HepG2 (cell line): ENCODE measurements around the gene ZNF225. TPM values are rescaled to one million over a fixed set of nuclear protein-coding genes. Genes with fewer than 3 reads are reported as not detected.

ENCODE experiments used
- ARNT2 ChIP-seq: sonication (generic); formaldehyde crosslinking; IDR thresholded peaks from 2 replicates; pipeline ENCODE4 v1.8.0; 2022; ENCODE audit warnings: mild to moderate bottlenecking, low read depth, missing genetic modification reagents, moderate library complexity
- BORCS8-MEF2B ChIP-seq: sonication (generic); formaldehyde crosslinking; IDR thresholded peaks from 2 replicates; pipeline ENCODE4 v1.8.0; 2022; ENCODE audit warnings: mild to moderate bottlenecking, missing genetic modification reagents
- FOXK1 ChIP-seq: sonication (generic); formaldehyde crosslinking; IDR thresholded peaks from 2 replicates; pipeline ENCODE4 v1.4.0; 2020; ENCODE audit warnings: low read depth, missing genetic modification reagents, borderline replicate concordance
- HNRNPLL ChIP-seq: fragments of 200-400 bp; formaldehyde crosslinking; IDR thresholded peaks from 2 replicates; pipeline ENCODE4 v1.6.1; 2017; ENCODE audit warnings: mild to moderate bottlenecking, low read depth, low read length; ENCODE audit not compliant: poor library complexity, severe bottlenecking
- NR2F6 ChIP-seq, 2 experiments: IDR thresholded peaks; 2 replicates each; pipeline ENCODE4 v1.6.1; 2016; ENCODE audit warnings: antibody characterized with exemption in 1 of 2, mild to moderate bottlenecking in 1 of 2
- SETDB1 ChIP-seq: sonication (generic); formaldehyde crosslinking; IDR thresholded peaks from 2 replicates; pipeline ENCODE4 v1.5.1; 2020; ENCODE audit warnings: missing genetic modification reagents, mild to moderate bottlenecking, borderline replicate concordance
- YY1 ChIP-seq: IDR thresholded peaks from 2 replicates; pipeline ENCODE4 v1.6.1; 2011; ENCODE audit warnings: low read length, low read depth, moderate library complexity, mild to moderate bottlenecking; ENCODE audit not compliant: insufficient read depth, insufficient replicate concordance
- ZFP91 ChIP-seq: sonication (generic); formaldehyde crosslinking; IDR thresholded peaks from 2 replicates; pipeline ENCODE4 v1.9.0; 2022; ENCODE audit warnings: missing genetic modification reagents, mild to moderate bottlenecking, borderline replicate concordance
- ZNF619 ChIP-seq: sonication (generic); formaldehyde crosslinking; IDR thresholded peaks from 2 replicates; pipeline ENCODE4 v1.4.0; 2020; ENCODE audit warnings: mild to moderate bottlenecking, missing genetic modification reagents
- ZNF646 ChIP-seq: sonication (generic); formaldehyde crosslinking; IDR thresholded peaks from 2 replicates; pipeline ENCODE4 v1.9.0; 2021; ENCODE audit warnings: mild to moderate bottlenecking, missing genetic modification reagents
- ZNF839 ChIP-seq: sonication (generic); formaldehyde crosslinking; IDR thresholded peaks from 2 replicates; pipeline ENCODE4 v1.4.0; 2020; ENCODE audit warnings: missing genetic modification reagents, mild to moderate bottlenecking, borderline replicate concordance
- polyA plus RNA-seq, 8 experiments: library from polyadenylated mRNA; depleted of rRNA in 3 of 8; stranded (reverse) in 7 of 8; unstranded in 1 of 8; fragments of >200 nt; fragmentation: Illumina TruSeq in 4 of 8; extraction: Trizol in 4 of 8; gene quantifications; 2 replicates each; pipeline versions ENCODE4 v1.2.1 to v1.2.3, GENCODE V29; 2011 to 2016; ENCODE audit warnings: low read depth in 4 of 8, missing spikeins in 1 of 8, mixed read lengths in 1 of 8; ENCODE audit not compliant: insufficient read depth in 1 of 8
- total RNA-seq, 5 experiments: library from RNA; depleted of rRNA; stranded (reverse); fragments of >200 nt; fragmentation: Illumina TruSeq; extraction: Trizol; gene quantifications; 2 replicates each; pipeline ENCODE4 v1.2.3, GENCODE V29; 2016; ENCODE audit warnings: low read depth in 1 of 5
- TF ChIP-seq, protein P1 (sequence below): sonication (generic); formaldehyde crosslinking; IDR thresholded peaks from 2 replicates; pipeline ENCODE4 v1.8.0; 2022; ENCODE audit warnings: missing genetic modification reagents, mild to moderate bottlenecking, moderate library complexity, borderline replicate concordance
- TF ChIP-seq, protein P2 (sequence below): sonication (generic); formaldehyde crosslinking; IDR thresholded peaks from 2 replicates; pipeline ENCODE4 v1.8.0; 2022; ENCODE audit warnings: missing genetic modification reagents, mild to moderate bottlenecking, borderline replicate concordance
- TF ChIP-seq, protein P3 (sequence below): sonication (generic); formaldehyde crosslinking; IDR thresholded peaks from 2 replicates; pipeline ENCODE4 v1.9.0; 2022; ENCODE audit warnings: low read depth, missing genetic modification reagents

Gene ZNF225
- total and polyA plus RNA-seq, 2 of the 13 experiments (the other 11 are each of a cell fraction or from before 2014, with no cell fraction given): 0.87 to 3.3 TPM

- TF ChIP-seq ZFP91 (CRISPR knock-in tag) (peak; percentile 66; the same call in 1 of the 2 replicates), NR2F6 (IDR thresholded peaks at IDR 0.05) (no peak), NR2F6 (CRISPR knock-in tag; IDR thresholded peaks at IDR 0.05) (peak; percentile 54; the same call in 1 of the 2 replicates), FOXK1 (CRISPR knock-in tag) (no peak), BORCS8-MEF2B (CRISPR knock-in tag) (peak; percentile 37; the same call in 1 of the 2 replicates), ARNT2 (peak; percentile 67; the same call in 1 of the 2 replicates), ZNF619 (peak; percentile 59; the same call in 1 of the 2 replicates), SETDB1 (CRISPR knock-in tag) (no peak), ZNF646 (no peak), ZNF839 (no peak), YY1 (peak; percentile 72), HNRNPLL (peak; percentile 32)
- TF ChIP-seq, protein P1, sequence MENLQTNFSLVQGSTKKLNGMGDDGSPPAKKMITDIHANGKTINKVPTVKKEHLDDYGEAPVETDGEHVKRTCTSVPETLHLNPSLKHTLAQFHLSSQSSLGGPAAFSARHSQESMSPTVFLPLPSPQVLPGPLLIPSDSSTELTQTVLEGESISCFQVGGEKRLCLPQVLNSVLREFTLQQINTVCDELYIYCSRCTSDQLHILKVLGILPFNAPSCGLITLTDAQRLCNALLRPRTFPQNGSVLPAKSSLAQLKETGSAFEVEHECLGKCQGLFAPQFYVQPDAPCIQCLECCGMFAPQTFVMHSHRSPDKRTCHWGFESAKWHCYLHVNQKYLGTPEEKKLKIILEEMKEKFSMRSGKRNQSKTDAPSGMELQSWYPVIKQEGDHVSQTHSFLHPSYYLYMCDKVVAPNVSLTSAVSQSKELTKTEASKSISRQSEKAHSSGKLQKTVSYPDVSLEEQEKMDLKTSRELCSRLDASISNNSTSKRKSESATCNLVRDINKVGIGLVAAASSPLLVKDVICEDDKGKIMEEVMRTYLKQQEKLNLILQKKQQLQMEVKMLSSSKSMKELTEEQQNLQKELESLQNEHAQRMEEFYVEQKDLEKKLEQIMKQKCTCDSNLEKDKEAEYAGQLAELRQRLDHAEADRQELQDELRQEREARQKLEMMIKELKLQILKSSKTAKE (CRISPR knock-in tag): no peak
- TF ChIP-seq, protein P2, sequence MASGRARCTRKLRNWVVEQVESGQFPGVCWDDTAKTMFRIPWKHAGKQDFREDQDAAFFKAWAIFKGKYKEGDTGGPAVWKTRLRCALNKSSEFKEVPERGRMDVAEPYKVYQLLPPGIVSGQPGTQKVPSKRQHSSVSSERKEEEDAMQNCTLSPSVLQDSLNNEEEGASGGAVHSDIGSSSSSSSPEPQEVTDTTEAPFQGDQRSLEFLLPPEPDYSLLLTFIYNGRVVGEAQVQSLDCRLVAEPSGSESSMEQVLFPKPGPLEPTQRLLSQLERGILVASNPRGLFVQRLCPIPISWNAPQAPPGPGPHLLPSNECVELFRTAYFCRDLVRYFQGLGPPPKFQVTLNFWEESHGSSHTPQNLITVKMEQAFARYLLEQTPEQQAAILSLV (CRISPR knock-in tag): peak; percentile 64; the same call in 1 of the 2 replicates
- TF ChIP-seq, protein P3, sequence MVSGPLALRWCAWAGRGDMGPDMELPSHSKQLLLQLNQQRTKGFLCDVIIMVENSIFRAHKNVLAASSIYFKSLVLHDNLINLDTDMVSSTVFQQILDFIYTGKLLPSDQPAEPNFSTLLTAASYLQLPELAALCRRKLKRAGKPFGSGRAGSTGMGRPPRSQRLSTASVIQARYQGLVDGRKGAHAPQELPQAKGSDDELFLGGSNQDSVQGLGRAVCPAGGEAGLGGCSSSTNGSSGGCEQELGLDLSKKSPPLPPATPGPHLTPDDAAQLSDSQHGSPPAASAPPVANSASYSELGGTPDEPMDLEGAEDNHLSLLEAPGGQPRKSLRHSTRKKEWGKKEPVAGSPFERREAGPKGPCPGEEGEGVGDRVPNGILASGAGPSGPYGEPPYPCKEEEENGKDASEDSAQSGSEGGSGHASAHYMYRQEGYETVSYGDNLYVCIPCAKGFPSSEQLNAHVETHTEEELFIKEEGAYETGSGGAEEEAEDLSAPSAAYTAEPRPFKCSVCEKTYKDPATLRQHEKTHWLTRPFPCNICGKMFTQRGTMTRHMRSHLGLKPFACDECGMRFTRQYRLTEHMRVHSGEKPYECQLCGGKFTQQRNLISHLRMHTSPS (CRISPR knock-in tag): no peak
Observed at GRCh38 chr19:44113138-44113783, at the start of gene ZNF225 (continued).
